ACC112 (cell line): Measurements from ENCODE around the gene ARPP19.
"Not testable (repeated sequence)": the region's sequence is repeated elsewhere in the genome, so short reads cannot be mapped to it uniquely, and the experiment has no call there.

Experiments used
- H2AFZ ChIP-seq: fragments of 200-600 bp; sonication (generic); one replicate; pipeline ENCODE4 v1.6.0; 2017; ENCODE audit warnings: antibody characterized with exemption, low read length; ENCODE audit not compliant: unreplicated experiment
- H3K27ac ChIP-seq: fragments of 200-600 bp; sonication (generic); 2 replicates; pipeline ENCODE4 v1.5.1; 2014; ENCODE audit warnings: low read depth, mild to moderate bottlenecking, antibody characterized with exemption, low read length, moderate library complexity
- H3K27me3 ChIP-seq: fragments of 200-600 bp; sonication (generic); 2 replicates; pipeline ENCODE4 v1.6.1; 2014; ENCODE audit warnings: mild to moderate bottlenecking, antibody characterized with exemption, low read length, moderate library complexity, mixed read lengths; ENCODE audit not compliant: insufficient read depth
- H3K36me3 ChIP-seq: fragments of 200-600 bp; sonication (generic); 2 replicates; pipeline ENCODE4 v1.6.1; 2016; ENCODE audit warnings: mild to moderate bottlenecking, antibody characterized with exemption, low read length, moderate library complexity, mixed read lengths; ENCODE audit not compliant: insufficient read depth
- H3K4me1 ChIP-seq: fragments of 200-600 bp; sonication (generic); one replicate; pipeline ENCODE4 v1.6.1; 2016; ENCODE audit warnings: low read length, mixed read lengths; ENCODE audit not compliant: insufficient read depth, unreplicated experiment, control insufficient read depth
- H3K4me3 ChIP-seq: fragments of 200-600 bp; sonication (generic); 2 replicates; pipeline ENCODE4 v1.5.1; 2014; ENCODE audit warnings: mild to moderate bottlenecking, low read depth, low read length
- H3K79me2 ChIP-seq: fragments of 200-600 bp; sonication (generic); one replicate; pipeline ENCODE4 v1.6.0; 2016; ENCODE audit warnings: low read length; ENCODE audit not compliant: control insufficient read depth, unreplicated experiment, insufficient read depth

Gene ARPP19

GRCh38 chr15:52567871-52568600, 794 bp downstream of the ARPP19 start:
- peaks cover 57% of the 10 kb centered on the region for H3K79me2 ChIP-seq
- H2AFZ ChIP-seq: peak overlapping the region; percentile 80
- H3K4me3 ChIP-seq: peak overlapping the region; percentile 98
- H3K4me1 ChIP-seq: peaks cover 7% of the 10 kb centered on the region
- no peaks in the 10 kb centered on the region for H3K27me3 ChIP-seq
- peak overlapping the region; percentile 68 for H3K27ac ChIP-seq
- H3K36me3 ChIP-seq: peaks cover 8% of the 10 kb centered on the region; the same call in 1 of the 2 replicates

GRCh38 chr15:52566889-52567288, 1.9 kb downstream of the ARPP19 start:
- Histone ChIP-seq H3K79me2 (peaks cover 68% of the 10 kb centered on the region), H3K27ac (no peak overlapping the region), H3K36me3 (peaks cover 8% of the 10 kb centered on the region; the same call in 1 of the 2 replicates), H3K4me3 (peak overlapping the region; percentile 98), H2AFZ (no peak overlapping the region), H3K27me3 (no peaks in the 10 kb centered on the region), H3K4me1 (peaks cover 7% of the 10 kb centered on the region)

- Histone ChIP-seq H3K4me1 (peaks cover 10% of the 10 kb centered on the region), H3K79me2 (peaks cover 80% of the 10 kb centered on the region)
- not testable (repeated sequence) for H3K27me3 ChIP-seq, H3K4me3 ChIP-seq, H3K27ac ChIP-seq, H3K36me3 ChIP-seq, H2AFZ ChIP-seq
Measured at GRCh38 chr15:52565417-52566358, 3.1 kb downstream of the ARPP19 start.

- no peaks in the 10 kb centered on the region for H3K27me3 ChIP-seq
- peaks cover 24% of the 10 kb centered on the region for H3K4me1 ChIP-seq
- no peak overlapping the region for H3K27ac ChIP-seq
- H3K4me3 ChIP-seq: no peak overlapping the region
- no peak overlapping the region for H2AFZ ChIP-seq
- peaks cover 16% of the 10 kb centered on the region; the same call in 1 of the 2 replicates for H3K36me3 ChIP-seq
- peaks cover 99% of the 10 kb centered on the region for H3K79me2 ChIP-seq
Measured at GRCh38 chr15:52563501-52564060, 5.2 kb downstream of the ARPP19 start.

GRCh38 chr15:52559575-52559974, 9.3 kb downstream of the ARPP19 start:
- H3K4me1 ChIP-seq: peaks cover 25% of the 10 kb centered on the region
- no peak overlapping the region for H3K27ac ChIP-seq
- H2AFZ ChIP-seq: no peak overlapping the region
- no peaks in the 10 kb centered on the region for H3K27me3 ChIP-seq
- H3K36me3 ChIP-seq: peaks cover 26% of the 10 kb centered on the region
- H3K79me2 ChIP-seq: peaks cover 94% of the 10 kb centered on the region
- no peak overlapping the region for H3K4me3 ChIP-seq

GRCh38 chr15:52559022-52559421, 9.8 kb downstream of the ARPP19 start:
- Histone ChIP-seq H3K4me1 (peaks cover 25% of the 10 kb centered on the region), H3K27ac (no peak overlapping the region), H3K4me3 (no peak overlapping the region), H3K79me2 (peaks cover 93% of the 10 kb centered on the region), H3K27me3 (no peaks in the 10 kb centered on the region), H2AFZ (no peak overlapping the region), H3K36me3 (peaks cover 24% of the 10 kb centered on the region)

- Histone ChIP-seq H3K4me3 (no peak overlapping the region), H3K4me1 (peaks cover 25% of the 10 kb centered on the region), H3K79me2 (peaks cover 92% of the 10 kb centered on the region), H2AFZ (no peak overlapping the region), H3K27me3 (no peaks in the 10 kb centered on the region), H3K36me3 (peaks cover 23% of the 10 kb centered on the region), H3K27ac (peak overlapping the region; percentile 58)
Measured at GRCh38 chr15:52558196-52558595, 10.6 kb downstream of the ARPP19 start.

- Histone ChIP-seq H3K4me1 (peaks cover 25% of the 10 kb centered on the region), H3K79me2 (peaks cover 84% of the 10 kb centered on the region), H3K27me3 (no peaks in the 10 kb centered on the region), H2AFZ (no peak overlapping the region), H3K36me3 (peaks cover 23% of the 10 kb centered on the region), H3K4me3 (no peak overlapping the region), H3K27ac (no peak overlapping the region)
Measured at GRCh38 chr15:52557274-52557641, 11.6 kb downstream of the ARPP19 start.

GRCh38 chr15:52556524-52557273, 12.1 kb downstream of the ARPP19 start:
- H3K4me3 ChIP-seq: no peak overlapping the region
- peaks cover 78% of the 10 kb centered on the region for H3K79me2 ChIP-seq
- H3K4me1 ChIP-seq: peaks cover 25% of the 10 kb centered on the region
- H3K27ac ChIP-seq: no peak overlapping the region
- peaks cover 28% of the 10 kb centered on the region for H3K36me3 ChIP-seq
- no peak overlapping the region for H2AFZ ChIP-seq
- H3K27me3 ChIP-seq: no peaks in the 10 kb centered on the region

GRCh38 chr15:52552303-52552702, 16.5 kb downstream of the ARPP19 start:
- peaks cover 41% of the 10 kb centered on the region for H3K36me3 ChIP-seq

More at GRCh38 chr15:52552303-52552702, 16.5 kb downstream of the ARPP19 start:
- H2AFZ ChIP-seq: no peak overlapping the region
- no peaks in the 10 kb centered on the region for H3K4me1 ChIP-seq
- H3K4me3 ChIP-seq: no peak overlapping the region
- no peaks in the 10 kb centered on the region for H3K27me3 ChIP-seq
- peaks cover 36% of the 10 kb centered on the region for H3K79me2 ChIP-seq
- no peak overlapping the region for H3K27ac ChIP-seq
